Measurements from ENCODE around the gene RIMS4.
A peak's percentile ranks its signal among the peaks of the same experiment; 100 is the strongest.

RIMS4 gene

GRCh38 chr20:44807051-44807683 lies 3.2 kb downstream of the RIMS4 start:
- no peak overlapping the region for H3K4me3 ChIP-seq (ENCODE audit: low read depth, low read length)
- TF ChIP-seq, protein P1, sequence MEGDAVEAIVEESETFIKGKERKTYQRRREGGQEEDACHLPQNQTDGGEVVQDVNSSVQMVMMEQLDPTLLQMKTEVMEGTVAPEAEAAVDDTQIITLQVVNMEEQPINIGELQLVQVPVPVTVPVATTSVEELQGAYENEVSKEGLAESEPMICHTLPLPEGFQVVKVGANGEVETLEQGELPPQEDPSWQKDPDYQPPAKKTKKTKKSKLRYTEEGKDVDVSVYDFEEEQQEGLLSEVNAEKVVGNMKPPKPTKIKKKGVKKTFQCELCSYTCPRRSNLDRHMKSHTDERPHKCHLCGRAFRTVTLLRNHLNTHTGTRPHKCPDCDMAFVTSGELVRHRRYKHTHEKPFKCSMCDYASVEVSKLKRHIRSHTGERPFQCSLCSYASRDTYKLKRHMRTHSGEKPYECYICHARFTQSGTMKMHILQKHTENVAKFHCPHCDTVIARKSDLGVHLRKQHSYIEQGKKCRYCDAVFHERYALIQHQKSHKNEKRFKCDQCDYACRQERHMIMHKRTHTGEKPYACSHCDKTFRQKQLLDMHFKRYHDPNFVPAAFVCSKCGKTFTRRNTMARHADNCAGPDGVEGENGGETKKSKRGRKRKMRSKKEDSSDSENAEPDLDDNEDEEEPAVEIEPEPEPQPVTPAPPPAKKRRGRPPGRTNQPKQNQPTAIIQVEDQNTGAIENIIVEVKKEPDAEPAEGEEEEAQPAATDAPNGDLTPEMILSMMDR (conservative IDR thresholded peaks at IDR 0.05; ENCODE audit: low read depth, low read length), result no peak
- DNase-seq (ENCODE audit: low read depth), result no peak

DNA sequence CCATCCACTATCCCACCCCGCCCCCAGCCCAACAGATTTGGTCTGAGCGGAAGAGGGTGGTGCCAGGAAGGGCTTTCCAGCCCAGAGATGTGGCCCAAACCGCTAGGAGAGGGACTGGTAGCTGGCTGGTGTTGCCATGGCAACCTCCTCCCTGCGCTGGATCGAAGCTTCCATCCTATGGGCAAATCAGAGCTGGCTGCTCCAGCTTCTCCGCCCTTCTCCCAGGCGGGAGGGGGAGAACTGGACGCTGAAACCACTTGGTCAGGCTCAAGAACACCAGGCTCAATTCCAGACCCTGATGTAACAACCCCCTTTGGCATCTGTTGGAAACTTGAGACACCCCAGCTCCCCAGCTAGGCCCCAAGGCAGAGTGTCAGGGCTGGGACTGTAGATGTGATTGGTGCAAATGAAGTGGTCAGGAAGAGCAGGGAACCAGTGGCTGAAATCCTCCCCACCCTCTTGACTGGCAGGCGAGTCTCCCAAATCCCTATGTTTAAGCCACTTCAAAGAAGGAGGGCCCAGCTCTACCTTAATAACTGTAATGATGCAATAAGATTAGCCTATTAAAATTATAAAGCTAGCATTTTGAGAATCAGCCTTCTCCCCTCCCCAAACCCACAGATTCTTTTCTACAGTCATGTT lies 4.2 kb downstream of the RIMS4 start:
- no peak overlapping the region for H3K4me3 ChIP-seq (ENCODE audit: low read depth, low read length)
- peak; percentile 40 for DNase-seq (ENCODE audit: low read depth)
- TF ChIP-seq, protein P1 (conservative IDR thresholded peaks at IDR 0.05; ENCODE audit: low read depth, low read length), result no peak

DNA sequence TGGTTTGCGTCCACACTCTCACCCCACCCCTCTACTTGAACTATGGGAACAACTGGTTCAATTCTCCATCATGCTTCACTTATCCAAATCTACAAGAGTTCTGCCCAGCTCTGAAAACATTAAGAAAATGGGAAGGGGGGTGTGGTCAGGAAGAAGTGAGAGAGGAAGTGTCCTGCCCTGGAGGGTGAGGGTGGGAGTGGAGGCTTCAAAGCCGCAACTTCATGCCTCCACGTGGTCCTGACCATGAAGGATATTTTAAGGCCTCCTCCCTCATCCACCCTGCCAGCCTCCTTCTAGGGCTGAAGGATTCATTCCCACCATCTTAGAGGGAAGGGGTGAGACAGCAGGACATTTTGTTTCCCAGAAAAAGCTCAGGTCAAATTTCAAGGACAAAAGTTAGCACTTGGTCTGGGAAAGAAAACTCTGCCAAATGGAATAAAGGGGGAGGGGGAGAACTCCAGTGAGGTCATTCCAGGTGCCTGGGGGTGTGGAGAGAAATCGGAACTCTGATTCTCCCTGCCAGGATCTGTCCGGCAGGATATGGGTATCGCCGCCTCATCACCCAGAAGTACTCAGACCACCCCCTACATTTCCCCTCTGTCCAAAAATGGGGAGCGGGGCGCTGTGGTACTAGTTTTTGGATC lies 4.9 kb downstream of the RIMS4 start:
- TF ChIP-seq, protein P1 (conservative IDR thresholded peaks at IDR 0.05; ENCODE audit: low read depth, low read length), result no peak
- DNase-seq (ENCODE audit: low read depth), result no peak
- no peak overlapping the region for H3K4me3 ChIP-seq (ENCODE audit: low read depth, low read length)

DNA sequence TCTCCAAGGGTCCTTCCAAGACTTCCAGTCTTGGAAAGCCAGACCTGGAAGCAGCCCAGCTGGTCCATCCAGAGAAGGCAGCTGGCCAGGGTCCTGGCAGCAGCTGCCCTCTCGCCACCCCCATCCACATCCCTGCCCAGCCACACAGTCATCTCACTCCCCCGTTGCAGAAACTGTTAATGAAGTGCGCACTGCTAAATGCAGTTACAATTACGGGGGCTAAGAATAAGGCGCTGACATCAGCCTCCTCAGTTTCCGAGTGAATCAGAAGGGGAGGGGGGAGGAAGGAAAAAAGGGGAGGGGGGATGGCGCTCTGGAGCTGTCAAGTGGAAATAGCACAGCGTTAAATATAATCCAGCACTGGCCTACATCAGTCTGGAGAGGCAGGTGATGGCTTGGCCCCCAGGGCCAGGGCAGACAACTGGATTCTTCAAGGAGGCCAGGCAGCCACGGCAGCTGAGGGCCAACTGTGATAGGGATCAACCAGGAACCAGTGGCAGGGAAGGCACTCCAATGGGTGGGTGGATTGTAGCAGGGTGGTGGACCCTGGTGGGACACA lies 6.9 kb downstream of the RIMS4 start:
- TF ChIP-seq, protein P1 (conservative IDR thresholded peaks at IDR 0.05; ENCODE audit: low read depth, low read length), result no peak
- no peak for DNase-seq (ENCODE audit: low read depth)
- no peak overlapping the region for H3K4me3 ChIP-seq (ENCODE audit: low read depth, low read length)

- no peak for DNase-seq (ENCODE audit: low read depth)
- no peak overlapping the region for H3K4me3 ChIP-seq (ENCODE audit: low read depth, low read length)
- TF ChIP-seq, protein P1 (conservative IDR thresholded peaks at IDR 0.05; ENCODE audit: low read depth, low read length), result no peak
These were observed 7.6 kb downstream of the RIMS4 start for GRCh38 chr20:44802702-44803101.

DNA sequence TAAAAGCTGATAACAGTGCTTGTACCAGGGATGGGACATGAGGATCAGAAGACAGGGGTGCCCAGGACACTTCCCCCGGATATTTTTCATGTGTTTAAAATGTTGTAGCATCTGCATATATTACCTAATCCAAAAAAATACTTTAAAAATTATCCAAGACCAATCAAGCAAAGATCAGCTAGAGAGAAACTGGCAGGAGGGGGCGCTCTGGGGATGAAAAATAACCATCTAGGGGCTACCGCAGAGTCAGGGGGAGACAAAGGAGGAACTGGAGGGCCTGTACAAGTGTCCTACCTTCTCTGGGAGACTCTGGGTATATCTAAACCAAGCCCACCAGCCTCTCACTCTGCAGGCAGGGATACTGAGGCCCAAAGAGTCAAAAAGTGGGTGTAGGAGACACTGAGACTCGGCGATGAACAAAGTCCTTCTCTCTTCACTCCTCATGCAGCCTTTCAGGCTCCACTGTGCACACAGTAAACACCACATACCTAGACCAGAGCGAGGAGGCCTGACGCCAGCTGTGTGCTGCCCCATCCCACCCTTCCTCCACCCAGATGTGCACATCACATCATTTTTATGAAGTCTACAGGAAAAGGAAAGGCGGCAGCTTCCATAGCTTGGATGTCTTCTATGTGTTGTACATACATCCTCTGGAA lies 9.8 kb downstream of the RIMS4 start:
- TF ChIP-seq, protein P1 (conservative IDR thresholded peaks at IDR 0.05; ENCODE audit: low read depth, low read length), result peak; percentile 41
- H3K4me3 ChIP-seq (ENCODE audit: low read depth, low read length), result no peak overlapping the region
- DNase-seq (ENCODE audit: low read depth), result no peak
